Stimulated activated CD4-positive, alpha-beta T cell treated with anti-CD3 and anti-CD28 coated beads, Interleukin-12 subunit alpha, Interleukin-12 subunit beta, amount 100 ng/mL, for 24 hours (primary cell): ENCODE data around the gene SYT1.

ENCODE experiments used
- DNase-seq, 2 experiments: peaks; one replicate each; pipeline ENCODE4 v3.0.0-alpha.2; 2020; ENCODE audit warnings: low read depth in 2 of 2

SYT1 gene

GRCh38 chr12:79056775-79057174, 192.2 kb downstream of the SYT1 start:
- no peak for DNase-seq

GRCh38 chr12:79057540-79057939, 193.0 kb downstream of the SYT1 start:
- DNase-seq: no peak

DNA sequence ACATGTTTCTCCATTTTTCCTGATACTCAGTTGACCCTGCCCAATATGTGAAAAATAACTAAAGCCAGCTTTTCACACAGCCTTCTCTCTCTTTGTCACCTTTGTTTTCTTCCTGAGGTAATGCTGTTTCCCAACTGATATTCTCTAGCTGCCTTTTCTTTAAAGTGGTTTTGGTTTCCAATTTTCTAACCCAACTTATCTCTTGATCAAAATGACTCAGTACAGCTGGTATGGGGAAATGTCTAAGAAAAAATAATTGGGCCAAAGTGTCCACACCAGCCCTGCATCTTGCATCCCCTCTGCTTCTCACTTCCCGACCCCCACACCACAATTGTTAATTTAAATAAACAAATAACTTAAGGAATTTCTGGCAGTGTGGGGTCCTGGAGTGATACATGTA, 193.8 kb downstream of the SYT1 start:
- no peak for DNase-seq

- no peak for DNase-seq
Measured at GRCh38 chr12:79059557-79059956, 195.0 kb downstream of the SYT1 start.

DNA sequence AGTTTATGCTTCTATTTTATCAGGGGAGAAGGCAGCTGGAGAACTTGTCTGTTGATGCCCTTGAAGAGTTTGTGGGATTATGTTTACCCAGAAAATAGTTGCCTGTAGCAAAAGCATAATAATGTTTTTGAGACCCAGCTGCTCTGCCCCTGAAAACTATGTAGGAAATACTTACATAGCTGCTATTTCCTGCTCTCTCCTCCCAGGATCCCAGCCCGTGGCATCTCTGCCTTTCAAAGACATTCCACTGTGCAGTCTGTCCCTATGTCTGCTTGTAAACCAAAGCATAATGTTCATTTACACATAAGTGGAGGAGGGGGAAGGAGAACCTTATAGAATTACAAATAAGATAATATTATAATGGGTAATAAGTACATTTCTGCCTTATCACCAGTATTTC, 198.7 kb downstream of the SYT1 start:
- no peak for DNase-seq

DNA sequence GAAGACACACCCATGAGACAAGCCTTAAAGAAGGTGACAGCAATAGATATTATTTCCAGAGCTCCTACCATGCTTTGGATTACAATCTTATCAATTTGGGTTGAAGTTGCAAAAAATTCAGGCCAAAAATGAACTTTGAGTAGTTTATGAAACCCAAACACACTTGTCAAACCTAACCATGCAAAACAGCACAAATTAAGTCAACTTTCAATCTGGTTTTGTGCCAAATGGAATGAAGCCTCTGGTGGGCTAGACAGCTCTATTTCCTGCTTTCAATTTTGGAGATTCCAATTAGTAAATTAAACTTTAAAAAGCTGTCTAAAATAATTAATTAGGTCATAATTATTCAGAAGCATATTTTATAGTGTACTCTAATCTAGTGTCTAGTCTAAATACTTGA, 203.4 kb downstream of the SYT1 start:
- DNase-seq: no peak

- DNase-seq: no peak
Measured at GRCh38 chr12:79069009-79069408, 204.4 kb downstream of the SYT1 start.

DNA sequence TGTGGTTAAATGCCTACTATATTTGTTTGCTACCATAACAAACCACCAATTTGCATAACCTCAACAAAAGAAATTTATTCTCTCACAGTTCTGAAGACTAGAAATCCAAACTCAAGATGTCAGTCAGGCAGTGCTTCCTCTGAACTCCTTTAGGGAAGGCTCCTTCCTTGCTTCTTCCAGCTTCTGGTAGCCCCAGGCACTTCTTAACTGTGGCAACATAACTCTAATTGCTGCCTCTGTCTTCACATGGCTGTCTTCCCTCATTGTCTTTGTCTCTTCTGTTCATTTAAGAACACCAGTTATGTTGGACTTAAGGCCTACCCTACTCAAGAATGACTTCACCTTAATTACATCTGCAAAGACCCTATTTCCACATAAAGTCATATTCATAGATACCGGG, 206.9 kb downstream of the SYT1 start:
- DNase-seq: no peak

DNA sequence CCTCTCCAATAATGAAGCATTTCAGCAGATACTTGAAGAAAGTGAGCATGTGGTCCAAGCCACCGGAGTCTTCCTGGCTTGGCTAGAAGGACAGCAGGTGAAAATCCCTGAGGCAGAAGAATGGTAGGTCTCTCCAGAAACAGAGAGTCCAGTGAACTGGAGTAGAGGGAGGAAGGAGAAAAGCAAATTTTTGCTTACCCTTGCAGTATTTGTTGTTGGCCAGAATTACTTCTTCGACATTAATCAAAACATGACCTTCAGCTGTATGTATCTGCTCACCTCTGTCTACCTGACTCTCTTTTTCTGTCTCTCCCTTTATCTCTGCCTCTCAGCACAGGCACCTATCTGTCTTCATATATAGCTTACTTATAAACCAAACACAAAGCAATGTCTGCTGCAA, 208.9 kb downstream of the SYT1 start:
- DNase-seq: no peak

DNA sequence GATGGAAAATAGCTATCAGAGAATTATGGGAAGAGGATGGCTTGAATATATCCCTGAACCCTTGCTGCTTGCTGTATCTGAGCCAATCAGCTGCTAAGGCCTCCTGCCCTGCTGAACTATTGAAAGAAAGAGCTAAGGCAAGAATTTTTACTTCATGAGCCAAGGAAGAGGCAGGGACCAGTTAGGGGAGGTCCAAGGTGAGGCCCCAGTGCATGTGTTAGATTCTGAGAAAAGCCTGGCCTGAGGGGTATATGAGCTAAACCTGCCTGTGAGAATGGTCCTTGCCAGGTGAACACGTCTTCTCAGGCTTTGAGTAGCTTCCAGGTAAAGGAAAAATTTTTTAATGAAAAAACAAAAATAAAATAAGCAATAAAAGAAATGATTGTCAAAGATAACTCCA, 218.0 kb downstream of the SYT1 start:
- no peak for DNase-seq

DNA sequence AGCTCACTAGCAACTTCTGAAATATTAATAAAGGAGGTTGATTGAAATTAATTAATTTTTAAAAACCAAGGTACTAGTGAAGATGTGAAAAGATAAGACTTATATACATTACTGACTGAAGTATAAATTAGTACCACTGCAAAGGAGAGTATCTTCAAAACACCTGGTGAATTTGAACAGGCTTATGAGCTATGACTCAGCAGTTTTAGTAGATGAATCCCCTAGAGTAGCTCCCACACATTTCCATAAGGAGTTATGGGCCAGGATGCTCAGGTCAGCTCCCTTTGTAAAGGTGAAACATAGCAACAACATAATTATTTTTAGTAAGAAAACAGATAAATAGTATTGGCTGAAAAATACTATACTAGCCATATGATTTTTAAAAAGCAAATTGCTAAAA, 218.6 kb downstream of the SYT1 start:
- no peak for DNase-seq

DNA sequence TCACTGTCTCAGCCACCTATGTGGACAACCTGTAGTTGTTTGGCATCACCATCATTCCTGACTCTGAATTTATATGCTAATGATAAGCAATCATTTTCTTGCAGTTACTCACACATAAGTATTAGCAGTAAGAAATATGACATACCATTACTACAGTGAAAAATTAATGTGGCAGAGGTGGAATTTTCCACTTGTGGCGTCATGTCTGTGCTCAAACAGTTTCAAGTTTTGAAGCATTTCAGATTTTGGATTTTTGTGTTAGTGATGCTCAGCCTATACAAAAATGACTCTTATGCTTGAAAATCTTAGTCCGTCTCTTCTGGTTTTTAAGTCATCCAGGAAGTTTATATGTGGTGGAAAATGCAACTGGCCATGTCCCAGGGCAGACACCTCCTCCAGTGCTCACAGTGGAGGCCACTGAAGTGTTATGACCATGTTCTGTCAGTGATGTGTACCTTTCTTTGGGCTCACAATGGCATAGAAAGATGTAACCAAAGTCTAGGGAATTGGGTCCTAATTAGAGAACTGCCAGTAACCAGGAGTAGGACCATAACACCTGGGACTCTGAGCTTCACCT, 220.6 kb downstream of the SYT1 start:
- DNase-seq: no peak

- no peak for DNase-seq
Measured at GRCh38 chr12:79086541-79087296, 222.1 kb downstream of the SYT1 start.

DNA sequence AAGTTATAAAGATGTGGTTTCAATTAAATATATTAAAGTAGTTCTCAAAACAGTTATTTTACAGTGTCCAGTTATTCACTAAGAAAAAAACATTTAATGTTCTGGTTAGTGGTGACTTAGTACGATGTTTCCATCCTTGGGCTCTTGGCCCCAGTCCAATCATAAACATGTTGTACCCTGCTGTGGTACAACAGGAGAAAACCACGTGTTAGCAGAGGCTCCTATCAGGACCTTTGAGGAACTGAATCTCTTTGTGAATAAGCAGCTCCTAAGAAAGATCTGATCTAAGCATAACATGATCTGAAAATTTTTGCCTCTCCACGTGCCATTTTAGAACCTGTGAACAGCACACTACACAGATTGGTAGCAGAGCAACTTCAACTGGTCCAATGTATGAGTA, 234.0 kb downstream of the SYT1 start:
- no peak for DNase-seq

- DNase-seq: no peak
Measured at GRCh38 chr12:79108962-79109361, 244.4 kb downstream of the SYT1 start.

DNA sequence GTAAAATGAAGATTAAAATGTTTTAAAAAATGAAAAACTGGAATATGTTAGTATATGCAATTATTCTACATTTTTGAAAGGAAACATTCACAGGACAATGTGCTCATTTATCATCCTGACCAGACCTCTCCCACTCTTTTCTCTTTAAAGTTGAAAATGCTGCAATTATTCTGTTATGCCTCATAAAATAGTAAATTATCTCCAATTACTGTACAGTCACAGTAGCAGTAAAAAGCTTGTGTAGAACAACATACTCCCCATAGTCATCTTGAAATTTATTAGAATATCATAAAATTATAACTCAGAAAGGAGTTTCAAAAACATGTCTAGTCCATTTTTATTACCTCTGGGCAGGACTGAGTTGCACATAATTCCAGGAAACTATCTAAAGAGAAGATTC, 250.3 kb downstream of the SYT1 start:
- no peak for DNase-seq

- DNase-seq: no peak
Measured at GRCh38 chr12:79115743-79116142, 251.2 kb downstream of the SYT1 start.

GRCh38 chr12:79119796-79120195, 255.2 kb downstream of the SYT1 start:
- no peak for DNase-seq

- DNase-seq: no peak
Measured at GRCh38 chr12:79121486-79121885, 256.9 kb downstream of the SYT1 start.

- no peak for DNase-seq
Measured at GRCh38 chr12:79124385-79124784, 259.8 kb downstream of the SYT1 start.

DNA sequence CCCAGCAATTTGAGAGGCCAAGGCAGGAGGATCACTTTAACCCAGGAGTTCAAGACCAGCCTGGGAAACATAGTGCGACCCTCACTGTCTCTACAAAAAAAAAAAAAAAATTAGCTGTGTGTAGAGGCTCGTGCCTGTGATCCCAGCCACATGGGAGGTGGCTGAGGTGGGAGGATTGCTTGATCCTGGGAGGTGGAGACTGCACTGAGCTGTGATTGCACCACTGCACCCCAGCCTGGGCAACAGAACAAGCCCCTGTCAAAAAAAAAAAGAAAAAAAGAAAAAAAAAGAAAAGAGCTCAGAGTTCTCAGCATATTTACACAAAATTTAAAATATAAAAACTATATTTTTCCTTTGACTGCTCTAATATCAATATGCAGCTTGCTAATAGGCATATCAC, 260.8 kb downstream of the SYT1 start:
- no peak for DNase-seq

- DNase-seq: no peak
Measured at GRCh38 chr12:79127271-79127751, 262.7 kb downstream of the SYT1 start.

GRCh38 chr12:79128956-79129355, 264.4 kb downstream of the SYT1 start:
- no peak for DNase-seq

DNA sequence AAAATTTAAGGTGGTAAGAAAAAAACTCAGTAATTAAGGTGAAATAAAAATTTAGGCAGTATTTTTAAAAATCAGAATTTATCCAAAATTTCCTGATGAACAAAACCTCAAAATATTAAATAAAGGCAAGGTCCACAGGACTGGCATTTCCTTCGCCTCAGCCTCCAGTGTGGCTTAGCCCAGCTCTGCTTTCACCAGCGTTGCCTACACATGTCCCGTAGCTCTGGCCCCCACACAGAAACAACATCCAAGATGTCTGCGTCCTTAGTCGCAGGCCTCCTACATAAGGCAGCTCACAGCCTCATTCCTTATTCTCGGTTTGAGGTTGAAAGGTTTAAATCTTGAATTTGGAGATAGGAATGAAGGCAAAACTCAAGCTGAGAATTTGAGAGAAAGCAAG, 274.3 kb downstream of the SYT1 start:
- DNase-seq: no peak
